Parathyroid adenoma (tissue), 2 donors: Measurements from ENCODE around the gene TUBA4B.

Source experiments
- H2AFZ ChIP-seq: fragments of 300-600 bp; sonication (generic); one replicate; pipeline ENCODE4 v1.7.0; 2017; ENCODE audit warnings: antibody characterized with exemption, mild to moderate bottlenecking
- H3K27ac ChIP-seq: fragments of 300-600 bp; sonication (generic); one replicate; pipeline ENCODE4 v1.7.0; 2017
- H3K27me3 ChIP-seq: fragments of 300-600 bp; sonication (generic); one replicate; pipeline ENCODE4 v1.7.0; 2017; ENCODE audit warnings: low read length; ENCODE audit not compliant: control insufficient read depth, insufficient read depth
- H3K36me3 ChIP-seq: fragments of 300-600 bp; sonication (generic); one replicate; pipeline ENCODE4 v1.7.0; 2017; ENCODE audit warnings: low read length; ENCODE audit not compliant: control insufficient read depth, insufficient read depth
- H3K4me1 ChIP-seq: fragments of 300-600 bp; sonication (generic); one replicate; pipeline ENCODE4 v1.7.0; 2017; ENCODE audit warnings: control low read depth
- H3K4me2 ChIP-seq: fragments of 300-600 bp; sonication (generic); one replicate; pipeline ENCODE4 v1.7.0; 2017; ENCODE audit warnings: low read length
- H3K4me3 ChIP-seq: fragments of 300-600 bp; sonication (generic); one replicate; pipeline ENCODE4 v1.7.0; 2017; ENCODE audit warnings: low read depth, low read length
- H3K79me2 ChIP-seq: fragments of 300-600 bp; sonication (generic); one replicate; pipeline ENCODE4 v1.7.0; 2017; ENCODE audit warnings: control low read depth
- H3K9ac ChIP-seq: fragments of 300-600 bp; sonication (generic); one replicate; pipeline ENCODE4 v1.7.0; 2017; ENCODE audit warnings: mild to moderate bottlenecking
- H3K9me3 ChIP-seq: fragments of 300-600 bp; sonication (generic); one replicate; pipeline ENCODE4 v1.7.0; 2017; ENCODE audit warnings: low read length; ENCODE audit not compliant: control insufficient read depth
- CTCF ChIP-seq: fragments of 300-600 bp; sonication (generic); IDR thresholded peaks from one replicate; pipeline ENCODE4 v1.7.0; 2017; ENCODE audit warnings: antibody characterized with exemption, mild to moderate bottlenecking
- donor health status: primary hyperparathyroidism.

The TUBA4B gene

GRCh38 chr2:219223831-219224610, 29.0 kb upstream of the TUBA4B start:
- Histone ChIP-seq H2AFZ (no peak overlapping the region), H3K79me2 (peaks cover 13% of the 10 kb centered on the region), H3K4me3 (no peak overlapping the region), H3K9me3 (no peaks in the 10 kb centered on the region), H3K4me1 (peaks cover 8% of the 10 kb centered on the region), H3K36me3 (no peaks in the 10 kb centered on the region), H3K27ac (no peak overlapping the region), H3K9ac (no peak overlapping the region), H3K27me3 (no peaks in the 10 kb centered on the region), H3K4me2 (no peak overlapping the region)
- no peak for TF ChIP-seq CTCF

- H3K9ac ChIP-seq: no peak overlapping the region
- peaks cover under 1% of the 10 kb centered on the region for H3K4me1 ChIP-seq
- H3K79me2 ChIP-seq: peaks cover 13% of the 10 kb centered on the region
- H3K4me2 ChIP-seq: no peak overlapping the region
- H3K9me3 ChIP-seq: no peaks in the 10 kb centered on the region
- H3K27me3 ChIP-seq: no peaks in the 10 kb centered on the region
- H3K36me3 ChIP-seq: no peaks in the 10 kb centered on the region
- TF ChIP-seq CTCF: no peak
- no peak overlapping the region for H3K4me3 ChIP-seq
- H3K27ac ChIP-seq: no peak overlapping the region
- H2AFZ ChIP-seq: no peak overlapping the region
These were observed 27.7 kb upstream of the TUBA4B start for GRCh38 chr2:219225350-219225749.

GRCh38 chr2:219228041-219228910, 24.8 kb upstream of the TUBA4B start:
- Histone ChIP-seq H3K36me3 (no peaks in the 10 kb centered on the region), H2AFZ (peak overlapping the region; percentile 94), H3K4me1 (peaks cover 7% of the 10 kb centered on the region), H3K9me3 (no peaks in the 10 kb centered on the region), H3K79me2 (peaks cover 22% of the 10 kb centered on the region), H3K27me3 (no peaks in the 10 kb centered on the region), H3K27ac (peak overlapping the region; percentile 77), H3K4me3 (peak overlapping the region; percentile 99), H3K9ac (peak overlapping the region; percentile 62), H3K4me2 (peak overlapping the region; percentile 99)
- TF ChIP-seq CTCF: no peak

GRCh38 chr2:219228911-219229304, 24.1 kb upstream of the TUBA4B start:
- H3K4me3 ChIP-seq: peak overlapping the region; percentile 99
- H3K36me3 ChIP-seq: no peaks in the 10 kb centered on the region
- peak overlapping the region; percentile 77 for H3K27ac ChIP-seq
- peaks cover 7% of the 10 kb centered on the region for H3K4me1 ChIP-seq
- no peaks in the 10 kb centered on the region for H3K27me3 ChIP-seq
- H2AFZ ChIP-seq: peak overlapping the region; percentile 94
- H3K79me2 ChIP-seq: peaks cover 22% of the 10 kb centered on the region
- TF ChIP-seq CTCF: no peak
- H3K9ac ChIP-seq: peak overlapping the region; percentile 62
- no peaks in the 10 kb centered on the region for H3K9me3 ChIP-seq
- peak overlapping the region; percentile 99 for H3K4me2 ChIP-seq
